WTC11 (cell line): ENCODE measurements around the gene CREB3L4. TPM values are rescaled to one million over a fixed set of nuclear protein-coding genes. Genes with fewer than 3 reads are reported as not detected.

Experiments
- ARID4B ChIP-seq: sonication (generic); formaldehyde crosslinking; IDR thresholded peaks from 2 replicates; pipeline ENCODE4 v1.8.0; 2023; ENCODE audit warnings: missing genetic modification reagents, mild to moderate bottlenecking, borderline replicate concordance
- CBFB ChIP-seq: sonication (generic); formaldehyde crosslinking; IDR thresholded peaks from 2 replicates; pipeline ENCODE4 v1.8.1; 2022; ENCODE audit warnings: mild to moderate bottlenecking, low read depth, missing genetic modification reagents
- E2F5 ChIP-seq: sonication (generic); formaldehyde crosslinking; IDR thresholded peaks from 2 replicates; pipeline ENCODE4 v1.8.1; 2022; ENCODE audit warnings: mild to moderate bottlenecking, moderate library complexity, missing genetic modification reagents
- EMX1 ChIP-seq: fragments of 250-450 bp; sonication (Bioruptor Pico); IDR thresholded peaks from 2 replicates; pipeline ENCODE4 v1.8.0; 2021; ENCODE audit warnings: mild to moderate bottlenecking
- GABPB1 ChIP-seq: sonication (generic); formaldehyde crosslinking; IDR thresholded peaks from 2 replicates; pipeline ENCODE4 v1.8.1; 2023; ENCODE audit warnings: mild to moderate bottlenecking, missing genetic modification reagents
- HMGXB4 ChIP-seq: sonication (generic); formaldehyde crosslinking; IDR thresholded peaks from 2 replicates; pipeline ENCODE4 v1.8.1; 2023; ENCODE audit warnings: mild to moderate bottlenecking, moderate library complexity, missing genetic modification reagents
- IRF1 ChIP-seq: sonication (generic); formaldehyde crosslinking; IDR thresholded peaks from 2 replicates; pipeline ENCODE4 v1.8.0; 2023; ENCODE audit warnings: missing genetic modification reagents
- JUN ChIP-seq: sonication (generic); formaldehyde crosslinking; IDR thresholded peaks from 2 replicates; pipeline ENCODE4 v1.8.0; 2023; ENCODE audit warnings: mild to moderate bottlenecking, missing genetic modification reagents
- ZBTB43 ChIP-seq: sonication (generic); formaldehyde crosslinking; IDR thresholded peaks from 2 replicates; pipeline ENCODE4 v1.8.1; 2023; ENCODE audit warnings: mild to moderate bottlenecking, missing genetic modification reagents
- ZNF263 ChIP-seq: sonication (generic); formaldehyde crosslinking; IDR thresholded peaks from 2 replicates; pipeline ENCODE4 v1.8.1; 2022; ENCODE audit warnings: low read depth, mild to moderate bottlenecking, moderate library complexity, missing genetic modification reagents
- total RNA-seq: library from RNA; stranded (reverse); gene quantifications from 3 replicates; pipeline ENCODE4 v1.2.3, GENCODE V29; 2021
- TF ChIP-seq, protein P1 (sequence below): fragments of 250-450 bp; sonication (Bioruptor Pico); IDR thresholded peaks from 2 replicates; pipeline ENCODE4 v1.9.0; 2021; ENCODE audit warnings: mild to moderate bottlenecking
- TF ChIP-seq, protein P2 (sequence below): sonication (generic); formaldehyde crosslinking; IDR thresholded peaks from 2 replicates; pipeline ENCODE4 v1.8.0; 2022; ENCODE audit warnings: mild to moderate bottlenecking, missing genetic modification reagents

CREB3L4 gene
- total RNA-seq, 1 experiment from 2014 or later = 33.1 TPM

- no peak for TF ChIP-seq E2F5
- peak; percentile 17 for TF ChIP-seq ARID4B (CRISPR knock-in tag)
- no peak for TF ChIP-seq EMX1 (CRISPR knock-in tag)
- no peak for TF ChIP-seq CBFB (CRISPR knock-in tag)
- TF ChIP-seq ZNF263 (CRISPR knock-in tag) = no peak
- TF ChIP-seq, protein P1, sequence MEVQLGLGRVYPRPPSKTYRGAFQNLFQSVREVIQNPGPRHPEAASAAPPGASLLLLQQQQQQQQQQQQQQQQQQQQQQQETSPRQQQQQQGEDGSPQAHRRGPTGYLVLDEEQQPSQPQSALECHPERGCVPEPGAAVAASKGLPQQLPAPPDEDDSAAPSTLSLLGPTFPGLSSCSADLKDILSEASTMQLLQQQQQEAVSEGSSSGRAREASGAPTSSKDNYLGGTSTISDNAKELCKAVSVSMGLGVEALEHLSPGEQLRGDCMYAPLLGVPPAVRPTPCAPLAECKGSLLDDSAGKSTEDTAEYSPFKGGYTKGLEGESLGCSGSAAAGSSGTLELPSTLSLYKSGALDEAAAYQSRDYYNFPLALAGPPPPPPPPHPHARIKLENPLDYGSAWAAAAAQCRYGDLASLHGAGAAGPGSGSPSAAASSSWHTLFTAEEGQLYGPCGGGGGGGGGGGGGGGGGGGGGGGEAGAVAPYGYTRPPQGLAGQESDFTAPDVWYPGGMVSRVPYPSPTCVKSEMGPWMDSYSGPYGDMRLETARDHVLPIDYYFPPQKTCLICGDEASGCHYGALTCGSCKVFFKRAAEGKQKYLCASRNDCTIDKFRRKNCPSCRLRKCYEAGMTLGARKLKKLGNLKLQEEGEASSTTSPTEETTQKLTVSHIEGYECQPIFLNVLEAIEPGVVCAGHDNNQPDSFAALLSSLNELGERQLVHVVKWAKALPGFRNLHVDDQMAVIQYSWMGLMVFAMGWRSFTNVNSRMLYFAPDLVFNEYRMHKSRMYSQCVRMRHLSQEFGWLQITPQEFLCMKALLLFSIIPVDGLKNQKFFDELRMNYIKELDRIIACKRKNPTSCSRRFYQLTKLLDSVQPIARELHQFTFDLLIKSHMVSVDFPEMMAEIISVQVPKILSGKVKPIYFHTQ (CRISPR knock-in tag) = no peak
- TF ChIP-seq JUN = 0 out of 2 replicates have a peak, but pooled peaks have one; percentile 31
- TF ChIP-seq, protein P2, sequence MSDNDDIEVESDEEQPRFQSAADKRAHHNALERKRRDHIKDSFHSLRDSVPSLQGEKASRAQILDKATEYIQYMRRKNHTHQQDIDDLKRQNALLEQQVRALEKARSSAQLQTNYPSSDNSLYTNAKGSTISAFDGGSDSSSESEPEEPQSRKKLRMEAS (CRISPR knock-in tag) = peak; percentile 47; the same call in 1 of the 2 replicates
- 0 out of 2 replicates have a peak, but pooled peaks have one; percentile 22 for TF ChIP-seq ZBTB43 (CRISPR knock-in tag)
- no peak for TF ChIP-seq GABPB1
- TF ChIP-seq IRF1 (CRISPR knock-in tag) = 0 out of 2 replicates have a peak, but pooled peaks have one; percentile 66
- no peak; the same call in 1 of the 2 replicates for TF ChIP-seq HMGXB4 (CRISPR knock-in tag)
- TF ChIP-seq, all 79 proteins: peak for 13
These were observed 21.7 kb upstream of the CREB3L4 start (continued) for GRCh38 chr1:153945795-153946621.
